Measurements from ENCODE around the gene CD48.

DNA sequence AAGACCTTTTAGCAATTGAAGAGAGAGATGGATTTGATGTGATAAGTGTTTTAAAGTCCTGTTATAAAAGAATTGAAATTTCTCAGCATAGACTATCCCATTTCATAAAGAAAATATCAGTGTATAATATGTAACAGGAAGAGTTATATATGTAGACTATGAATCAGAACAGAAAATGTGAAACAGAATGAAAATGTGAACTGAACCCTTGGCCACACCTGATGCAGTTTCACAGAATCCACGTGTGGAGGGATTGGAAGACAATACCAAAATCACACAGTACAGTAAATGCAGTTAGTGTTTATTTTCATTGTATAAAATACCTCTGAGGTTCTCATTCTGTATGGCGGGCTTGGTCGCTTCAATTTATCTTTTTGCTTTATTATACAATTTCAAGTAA lies 54.9 kb downstream of the CD48 start:
- TF ChIP-seq POLR2A (IDR thresholded peaks at IDR 0.05; ENCODE audit: low read depth, low read length) (no peak), RCOR1 (IDR thresholded peaks at IDR 0.05; ENCODE audit: insufficient replicate concordance, low read length) (no peak), CHD1 (IDR thresholded peaks at IDR 0.05; ENCODE audit: low read depth, low read length) (no peak), NFE2L2 (IDR thresholded peaks at IDR 0.05; ENCODE audit: low read depth, low read length) (no peak), CEBPB (IDR thresholded peaks at IDR 0.05; ENCODE audit: low read depth, low read length) (no peak), BHLHE40 (IDR thresholded peaks at IDR 0.05; ENCODE audit: low read depth, low read length) (no peak), RAD21 (IDR thresholded peaks at IDR 0.05; ENCODE audit: low read length) (no peak), SMC3 (IDR thresholded peaks at IDR 0.05; ENCODE audit: low read depth, low read length) (no peak), MAFK (IDR thresholded peaks at IDR 0.05; ENCODE audit: low read depth, low read length) (no peak), MAZ (IDR thresholded peaks at IDR 0.05; ENCODE audit: borderline replicate concordance, low read depth, low read length) (no peak), FOS (IDR thresholded peaks at IDR 0.05; ENCODE audit: low read depth, low read length) (no peak)
- TF ChIP-seq, protein P1, sequence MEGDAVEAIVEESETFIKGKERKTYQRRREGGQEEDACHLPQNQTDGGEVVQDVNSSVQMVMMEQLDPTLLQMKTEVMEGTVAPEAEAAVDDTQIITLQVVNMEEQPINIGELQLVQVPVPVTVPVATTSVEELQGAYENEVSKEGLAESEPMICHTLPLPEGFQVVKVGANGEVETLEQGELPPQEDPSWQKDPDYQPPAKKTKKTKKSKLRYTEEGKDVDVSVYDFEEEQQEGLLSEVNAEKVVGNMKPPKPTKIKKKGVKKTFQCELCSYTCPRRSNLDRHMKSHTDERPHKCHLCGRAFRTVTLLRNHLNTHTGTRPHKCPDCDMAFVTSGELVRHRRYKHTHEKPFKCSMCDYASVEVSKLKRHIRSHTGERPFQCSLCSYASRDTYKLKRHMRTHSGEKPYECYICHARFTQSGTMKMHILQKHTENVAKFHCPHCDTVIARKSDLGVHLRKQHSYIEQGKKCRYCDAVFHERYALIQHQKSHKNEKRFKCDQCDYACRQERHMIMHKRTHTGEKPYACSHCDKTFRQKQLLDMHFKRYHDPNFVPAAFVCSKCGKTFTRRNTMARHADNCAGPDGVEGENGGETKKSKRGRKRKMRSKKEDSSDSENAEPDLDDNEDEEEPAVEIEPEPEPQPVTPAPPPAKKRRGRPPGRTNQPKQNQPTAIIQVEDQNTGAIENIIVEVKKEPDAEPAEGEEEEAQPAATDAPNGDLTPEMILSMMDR (conservative IDR thresholded peaks at IDR 0.05; ENCODE audit: low read depth, low read length): no peak
